Smooth muscle cell (in vitro differentiated cells): ENCODE data around the gene SLC29A1. TPM values are rescaled to one million over a fixed set of nuclear protein-coding genes. Genes with fewer than 3 reads are reported as not detected.
A peak's percentile ranks its signal among the peaks of the same experiment; 100 is the strongest.

Source experiments
- DNase-seq: peaks from one replicate; lab custom pipeline; 2025; ENCODE audit not compliant: unreplicated experiment; lab: John Stamatoyannopoulos, UW
- H2AFZ ChIP-seq: fragments of 200-600 bp; sonication (generic); 2 replicates; pipeline ENCODE4 v1.6.0; 2016; ENCODE audit warnings: antibody characterized with exemption, low read depth, mild to moderate bottlenecking
- H3F3A ChIP-seq: fragments of 200-600 bp; sonication (generic); 2 replicates; pipeline ENCODE4 v1.6.0; 2017; ENCODE audit warnings: antibody characterized with exemption, low read depth
- H3K27ac ChIP-seq: fragments of 200-600 bp; sonication (generic); 2 replicates; pipeline ENCODE4 v1.5.1; 2016; ENCODE audit warnings: low read depth, mild to moderate bottlenecking
- H3K27me3 ChIP-seq: fragments of 200-600 bp; sonication (generic); 2 replicates; pipeline ENCODE4 v1.6.1; 2016; ENCODE audit warnings: low read depth, mild to moderate bottlenecking
- H3K36me3 ChIP-seq: fragments of 200-600 bp; sonication (generic); 2 replicates; pipeline ENCODE4 v1.5.1; 2016; ENCODE audit warnings: low read depth
- H3K4me1 ChIP-seq: fragments of 200-600 bp; sonication (generic); 2 replicates; pipeline ENCODE4 v1.5.1; 2016; ENCODE audit warnings: low read depth
- H3K4me2 ChIP-seq: fragments of 200-600 bp; sonication (generic); 2 replicates; pipeline ENCODE4 v1.6.0; 2016; ENCODE audit warnings: mild to moderate bottlenecking
- H3K4me3 ChIP-seq: fragments of 200-600 bp; sonication (generic); 2 replicates; pipeline ENCODE4 v1.5.1; 2016; ENCODE audit warnings: mild to moderate bottlenecking
- H3K79me2 ChIP-seq: fragments of 200-600 bp; sonication (generic); 2 replicates; pipeline ENCODE4 v1.6.0; 2016; ENCODE audit warnings: low read depth, mild to moderate bottlenecking
- H3K9ac ChIP-seq: fragments of 200-600 bp; sonication (generic); 2 replicates; pipeline ENCODE4 v1.6.0; 2016; ENCODE audit warnings: low read depth
- H3K9me3 ChIP-seq: fragments of 200-600 bp; sonication (generic); replicated peaks from 2 replicates; pipeline ENCODE4 v1.5.1; 2016; ENCODE audit warnings: low read depth
- H4K20me1 ChIP-seq: fragments of 200-600 bp; sonication (generic); 2 replicates; pipeline ENCODE4 v1.6.0; 2016; ENCODE audit warnings: low read depth
- CTCF ChIP-seq: fragments of 200-600 bp; sonication (generic); IDR thresholded peaks from 2 replicates; pipeline ENCODE4 v1.5.1; 2017; ENCODE audit warnings: borderline replicate concordance, mild to moderate bottlenecking, antibody characterized with exemption; ENCODE audit not compliant: insufficient read depth, poor library complexity, severe bottlenecking
- whole genome bisulfite sequencing: methylation state at CpG from one replicate; pipeline ENCODE4 v1.1.7; 2016; ENCODE audit warnings: low lambda C conversion rate; 5-methylcytosine and 5-hydroxymethylcytosine counted together
- polyA plus RNA-seq: library from polyadenylated mRNA; unstranded; fragments of >200 nt; fragmentation: Nextera tagmentation; extraction: Ambion mirVana; gene quantifications from 2 replicates; pipeline ENCODE4 v1.2.1, GENCODE V29; 2016
- total RNA-seq: library from RNA; depleted of rRNA; stranded (reverse); fragments of >200 nt; gene quantifications from 2 replicates; pipeline ENCODE4 v1.2.3, GENCODE V29; 2014

SLC29A1 gene
- total and polyA plus RNA-seq, 2 experiments from 2014 or later = 7.4 to 8.0 TPM

GRCh38 chr6:44261581-44261980, 38.2 kb downstream of the SLC29A1 start:
- Histone ChIP-seq H3K4me2 (no peak overlapping the region), H2AFZ (no peak overlapping the region), H3K4me3 (no peak overlapping the region), H3K79me2 (peaks cover 21% of the 10 kb centered on the region), H3K36me3 (no peaks in the 10 kb centered on the region), H3K9me3 (no peaks in the 10 kb centered on the region), H3K27me3 (no peaks in the 10 kb centered on the region), H3K4me1 (peaks cover 27% of the 10 kb centered on the region), H3K9ac (no peak overlapping the region), H3F3A (peaks cover 10% of the 10 kb centered on the region), H4K20me1 (peaks cover 14% of the 10 kb centered on the region), H3K27ac (no peak overlapping the region)
- whole genome bisulfite sequencing = 98% methylated on average over 8 of the region's 8 CpGs
- no peak for DNase-seq
- TF ChIP-seq CTCF = no peak

- peaks cover 13% of the 10 kb centered on the region for H4K20me1 ChIP-seq
- no peaks in the 10 kb centered on the region for H3K27me3 ChIP-seq
- peaks cover 16% of the 10 kb centered on the region for H3K79me2 ChIP-seq
- peak overlapping the region; percentile 28 for H3K9ac ChIP-seq
- no peaks in the 10 kb centered on the region for H3K9me3 ChIP-seq
- no peak for DNase-seq
- peak overlapping the region; percentile 98 for H3K4me2 ChIP-seq
- 84% methylated on average over 7 of the region's 7 CpGs for WGBS
- H2AFZ ChIP-seq = no peak overlapping the region
- TF ChIP-seq CTCF = no peak
- H3K4me3 ChIP-seq = peak overlapping the region; percentile 96
- peaks cover 25% of the 10 kb centered on the region for H3K4me1 ChIP-seq
- peaks cover 7% of the 10 kb centered on the region for H3F3A ChIP-seq
- H3K36me3 ChIP-seq = no peaks in the 10 kb centered on the region
- peak overlapping the region; percentile 42 for H3K27ac ChIP-seq
Observed at GRCh38 chr6:44262467-44263353, 39.3 kb downstream of the SLC29A1 start.

DNA sequence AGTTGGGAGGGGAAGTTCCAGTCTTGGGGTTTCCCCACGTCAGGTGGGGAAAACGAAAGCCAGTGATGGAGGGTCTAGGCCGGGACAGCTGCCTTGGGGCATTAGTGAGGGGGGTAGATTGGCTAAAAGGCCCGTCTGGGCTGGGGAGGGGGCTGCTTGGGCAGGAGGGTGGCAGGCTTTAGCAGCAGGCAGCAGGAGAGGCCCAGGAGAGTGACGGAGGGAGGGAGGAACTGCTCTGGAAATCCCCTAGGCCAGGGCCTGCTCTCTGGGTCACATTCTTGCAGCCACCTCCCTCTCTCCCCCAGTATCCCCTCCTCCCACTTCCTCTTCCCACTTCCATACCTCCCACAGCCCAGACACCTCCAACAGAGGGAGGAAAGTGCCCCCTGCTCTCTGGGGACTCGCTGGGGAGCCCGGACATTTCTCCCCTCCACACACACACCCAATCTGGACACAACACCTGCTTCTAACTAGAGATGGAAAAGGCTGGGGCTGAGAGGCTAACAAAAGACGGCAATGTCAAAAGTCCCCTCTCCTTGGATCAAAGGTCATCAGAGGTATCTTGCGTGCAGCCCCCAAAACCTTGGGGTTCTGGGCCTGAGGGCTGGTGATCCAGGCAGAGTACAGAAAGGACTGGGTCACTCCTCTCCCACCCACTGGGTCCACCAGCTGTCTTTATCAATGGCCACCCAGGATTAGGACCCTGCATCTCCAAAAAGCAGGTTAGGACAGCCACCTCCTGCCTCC, 40.1 kb downstream of the SLC29A1 start:
- TF ChIP-seq CTCF = no peak
- H3K9ac ChIP-seq = peak overlapping the region; percentile 35
- no peak overlapping the region for H2AFZ ChIP-seq
- H3F3A ChIP-seq = no peaks in the 10 kb centered on the region
- peak overlapping the region; percentile 42 for H3K27ac ChIP-seq
- no peaks in the 10 kb centered on the region for H3K36me3 ChIP-seq
- H3K27me3 ChIP-seq = peaks cover 4% of the 10 kb centered on the region
- peaks cover 16% of the 10 kb centered on the region for H3K79me2 ChIP-seq
- 70% methylated on average over 8 of the region's 9 CpGs for WGBS
- no peaks in the 10 kb centered on the region for H3K9me3 ChIP-seq
- peaks cover 13% of the 10 kb centered on the region for H4K20me1 ChIP-seq
- H3K4me2 ChIP-seq = peak overlapping the region; percentile 98
- H3K4me1 ChIP-seq = peaks cover 24% of the 10 kb centered on the region
- no peak for DNase-seq
- peak overlapping the region; percentile 96 for H3K4me3 ChIP-seq
